ENCODE data around the gene LPP.

The LPP gene

DNA sequence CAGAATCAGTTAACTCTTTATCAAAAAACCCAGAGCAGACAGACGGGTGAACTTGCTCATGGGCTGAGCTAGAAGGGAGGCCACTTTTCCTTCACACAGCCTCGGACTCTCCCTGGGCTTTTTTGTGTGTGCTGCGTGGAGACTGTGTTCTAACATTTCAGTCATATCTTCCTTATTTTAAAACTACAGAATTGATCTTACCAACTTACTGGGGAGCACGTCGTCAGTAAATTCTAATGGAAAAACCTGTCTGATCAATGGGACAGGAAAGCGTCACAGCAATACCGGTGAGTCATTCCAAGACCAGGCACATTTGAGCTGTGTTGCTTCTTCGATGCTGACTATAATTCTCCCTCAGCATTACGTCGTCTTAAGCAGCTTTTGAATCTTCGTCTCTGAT, 145.1 kb downstream of the LPP start:
- WGBS, 2 experiments (ENCODE audit: insufficient coverage in 2 of 2) = 79 to 81% methylated on average over 9 to 10 of the region's 11 CpGs
- H3K9me3 ChIP-seq (ENCODE audit: control insufficient read depth, low read length) = no peaks in the 10 kb centered on the region
- peaks cover 46% of the 10 kb centered on the region for H3K4me1 ChIP-seq (ENCODE audit: control insufficient read depth, insufficient read depth, low read length, poor library complexity, severe bottlenecking)
- H3K27ac ChIP-seq (ENCODE audit: low read depth, low read length, severe bottlenecking) = peak overlapping the region; percentile 83
- no peak overlapping the region for H3K4me3 ChIP-seq (ENCODE audit: extremely low read depth, insufficient read depth, low read length, poor library complexity, severe bottlenecking)
- H3K36me3 ChIP-seq (ENCODE audit: control insufficient read depth, insufficient read depth, low read length) = no peaks in the 10 kb centered on the region

GRCh38 chr3:188299708-188300107, 145.8 kb downstream of the LPP start:
- WGBS, 2 experiments (ENCODE audit: insufficient coverage in 2 of 2) = 100% methylated on average over 2 of the region's 2 CpGs; no CpG with 5 or more reads in 1 of the 2 experiments
- Histone ChIP-seq H3K27ac (ENCODE audit: low read depth, low read length, severe bottlenecking) (peak overlapping the region; percentile 83), H3K9me3 (ENCODE audit: control insufficient read depth, low read length) (no peaks in the 10 kb centered on the region), H3K36me3 (ENCODE audit: control insufficient read depth, insufficient read depth, low read length) (no peaks in the 10 kb centered on the region), H3K4me1 (ENCODE audit: control insufficient read depth, insufficient read depth, low read length, poor library complexity, severe bottlenecking) (peaks cover 40% of the 10 kb centered on the region), H3K4me3 (ENCODE audit: extremely low read depth, insufficient read depth, low read length, poor library complexity, severe bottlenecking) (no peak overlapping the region)

DNA sequence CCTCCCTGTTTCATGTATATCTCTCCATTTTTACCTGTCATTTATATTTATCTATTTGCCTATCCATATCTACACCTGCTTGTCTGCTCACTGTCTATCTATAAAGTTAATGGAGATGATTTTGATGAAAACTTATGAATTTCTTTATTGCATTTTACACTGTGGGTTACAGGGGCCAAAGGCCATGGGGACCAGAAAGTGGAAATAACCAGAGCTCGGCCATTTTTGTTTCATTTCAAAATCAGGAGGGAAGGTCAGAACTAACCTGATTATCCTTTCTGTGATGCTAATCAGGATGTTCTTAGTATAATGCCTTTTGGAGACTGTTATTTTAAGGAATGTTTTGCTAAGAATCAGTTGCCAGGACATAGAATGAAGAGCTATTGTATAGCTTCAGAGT, 147.2 kb downstream of the LPP start:
- H3K36me3 ChIP-seq (ENCODE audit: control insufficient read depth, insufficient read depth, low read length) = peaks cover 11% of the 10 kb centered on the region
- H3K9me3 ChIP-seq (ENCODE audit: control insufficient read depth, low read length) = no peaks in the 10 kb centered on the region
- H3K4me1 ChIP-seq (ENCODE audit: control insufficient read depth, insufficient read depth, low read length, poor library complexity, severe bottlenecking) = peaks cover 28% of the 10 kb centered on the region
- H3K4me3 ChIP-seq (ENCODE audit: extremely low read depth, insufficient read depth, low read length, poor library complexity, severe bottlenecking) = no peak overlapping the region
- H3K27ac ChIP-seq (ENCODE audit: low read depth, low read length, severe bottlenecking) = no peak overlapping the region
- 80 to 82% methylated on average over 1 of the region's 1 CpG for WGBS, 2 experiments (ENCODE audit: insufficient coverage in 2 of 2)

DNA sequence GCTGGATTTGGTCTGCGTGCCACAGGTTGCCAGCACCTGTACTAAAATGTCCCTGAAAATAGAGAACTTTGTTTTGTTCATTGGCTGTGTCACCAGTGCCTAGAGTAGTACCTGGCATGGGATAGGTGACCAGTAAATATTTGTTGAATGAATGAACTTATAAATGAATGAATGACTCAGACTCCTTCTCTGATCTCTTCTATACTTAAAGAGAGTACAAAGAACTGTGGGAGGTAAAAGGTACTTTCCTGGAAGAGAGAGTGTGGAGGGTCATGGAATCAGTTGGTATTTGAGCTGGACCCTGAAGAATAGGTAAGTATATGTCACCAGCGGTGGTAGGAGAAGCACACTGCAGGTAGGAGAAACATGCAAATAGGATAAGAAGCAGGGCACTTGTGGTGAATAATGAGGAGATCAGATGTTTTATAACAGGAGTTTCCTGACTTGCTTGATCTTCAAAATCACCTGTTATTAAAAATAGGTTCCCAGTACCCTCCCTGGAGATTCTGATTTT, 149.4 kb downstream of the LPP start:
- peaks cover 18% of the 10 kb centered on the region for H3K36me3 ChIP-seq (ENCODE audit: control insufficient read depth, insufficient read depth, low read length)
- H3K4me3 ChIP-seq (ENCODE audit: extremely low read depth, insufficient read depth, low read length, poor library complexity, severe bottlenecking) = no peak overlapping the region
- H3K4me1 ChIP-seq (ENCODE audit: control insufficient read depth, insufficient read depth, low read length, poor library complexity, severe bottlenecking) = peaks cover 15% of the 10 kb centered on the region
- H3K9me3 ChIP-seq (ENCODE audit: control insufficient read depth, low read length) = no peaks in the 10 kb centered on the region
- WGBS, 2 experiments (ENCODE audit: insufficient coverage in 2 of 2) = 85 to 92% methylated on average over 1 of the region's 2 CpGs
- no peak overlapping the region for H3K27ac ChIP-seq (ENCODE audit: low read depth, low read length, severe bottlenecking)

GRCh38 chr3:188303823-188304222, 149.9 kb downstream of the LPP start:
- Histone ChIP-seq H3K27ac (ENCODE audit: low read depth, low read length, severe bottlenecking) (no peak overlapping the region), H3K4me3 (ENCODE audit: extremely low read depth, insufficient read depth, low read length, poor library complexity, severe bottlenecking) (no peak overlapping the region), H3K36me3 (ENCODE audit: control insufficient read depth, insufficient read depth, low read length) (peaks cover 18% of the 10 kb centered on the region), H3K9me3 (ENCODE audit: control insufficient read depth, low read length) (no peaks in the 10 kb centered on the region), H3K4me1 (ENCODE audit: control insufficient read depth, insufficient read depth, low read length, poor library complexity, severe bottlenecking) (peaks cover 10% of the 10 kb centered on the region)
- WGBS, 2 experiments (ENCODE audit: insufficient coverage in 2 of 2) = 100% methylated on average over 1 of the region's 3 CpGs; no CpG with 5 or more reads in 1 of the 2 experiments

DNA sequence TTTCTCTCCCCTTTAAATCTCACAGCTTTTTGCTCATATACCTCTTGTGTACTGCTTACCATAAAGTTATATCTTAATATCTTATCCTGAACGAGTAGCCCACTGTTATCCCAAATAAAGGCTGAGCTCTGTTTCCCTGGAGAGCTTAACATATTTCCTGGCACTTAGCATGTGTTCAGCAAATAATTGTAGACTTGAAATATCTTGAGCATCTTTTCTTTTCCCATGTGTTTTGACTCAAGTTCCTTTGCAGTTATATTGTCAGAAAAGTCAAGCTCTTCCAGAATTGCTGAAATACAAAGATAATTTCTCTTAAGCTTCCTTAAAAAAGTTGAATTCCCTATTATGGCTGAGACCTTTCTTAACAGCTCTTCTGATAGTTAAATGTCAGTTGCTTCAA, 150.5 kb downstream of the LPP start:
- peaks cover 3% of the 10 kb centered on the region for H3K4me1 ChIP-seq (ENCODE audit: control insufficient read depth, insufficient read depth, low read length, poor library complexity, severe bottlenecking)
- WGBS, 2 experiments (ENCODE audit: insufficient coverage in 2 of 2) = no CpG with 5 or more reads among the region's 1 CpG

DNA sequence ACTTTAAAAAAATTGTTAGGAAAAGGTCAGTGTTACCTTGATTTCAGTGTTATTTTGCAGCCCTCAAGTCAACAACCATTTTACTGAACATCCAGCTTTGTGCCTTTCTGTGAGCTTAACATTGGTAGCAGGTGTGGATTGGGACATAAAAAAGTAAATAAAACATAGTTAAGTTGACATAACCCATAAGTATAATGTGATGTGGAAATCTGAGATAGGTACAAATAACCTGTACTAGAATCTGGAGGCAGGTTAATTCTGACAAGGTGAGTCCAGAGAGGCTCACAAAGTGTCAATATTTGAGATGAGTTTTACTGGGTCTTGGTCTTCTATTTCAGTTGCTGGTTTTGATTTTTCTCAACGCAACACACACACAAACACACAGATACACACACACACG, 151.3 kb downstream of the LPP start:
- no peaks in the 10 kb centered on the region for H3K4me1 ChIP-seq (ENCODE audit: control insufficient read depth, insufficient read depth, low read length, poor library complexity, severe bottlenecking)
- no peak overlapping the region for H3K27ac ChIP-seq (ENCODE audit: low read depth, low read length, severe bottlenecking)
- WGBS, 2 experiments (ENCODE audit: insufficient coverage in 2 of 2) = no CpG with 5 or more reads among the region's 2 CpGs
- H3K4me3 ChIP-seq (ENCODE audit: extremely low read depth, insufficient read depth, low read length, poor library complexity, severe bottlenecking) = no peak overlapping the region
- H3K9me3 ChIP-seq (ENCODE audit: control insufficient read depth, low read length) = no peaks in the 10 kb centered on the region
- H3K36me3 ChIP-seq (ENCODE audit: control insufficient read depth, insufficient read depth, low read length) = peaks cover 18% of the 10 kb centered on the region

More for the DNA sequence above, 150.5 kb downstream of the LPP start:
- Histone ChIP-seq H3K27ac (ENCODE audit: low read depth, low read length, severe bottlenecking) (no peak overlapping the region), H3K36me3 (ENCODE audit: control insufficient read depth, insufficient read depth, low read length) (peaks cover 18% of the 10 kb centered on the region), H3K4me3 (ENCODE audit: extremely low read depth, insufficient read depth, low read length, poor library complexity, severe bottlenecking) (no peak overlapping the region), H3K9me3 (ENCODE audit: control insufficient read depth, low read length) (no peaks in the 10 kb centered on the region)

GRCh38 chr3:188306435-188307005, 152.6 kb downstream of the LPP start:
- H3K9me3 ChIP-seq (ENCODE audit: control insufficient read depth, low read length) = no peaks in the 10 kb centered on the region
- no peak overlapping the region for H3K4me3 ChIP-seq (ENCODE audit: extremely low read depth, insufficient read depth, low read length, poor library complexity, severe bottlenecking)
- no peak overlapping the region for H3K27ac ChIP-seq (ENCODE audit: low read depth, low read length, severe bottlenecking)
- H3K36me3 ChIP-seq (ENCODE audit: control insufficient read depth, insufficient read depth, low read length) = peaks cover 18% of the 10 kb centered on the region
- WGBS, 2 experiments (ENCODE audit: insufficient coverage in 2 of 2) = 93 to 97% methylated on average over 3 to 5 of the region's 8 CpGs
- no peaks in the 10 kb centered on the region for H3K4me1 ChIP-seq (ENCODE audit: control insufficient read depth, insufficient read depth, low read length, poor library complexity, severe bottlenecking)

DNA sequence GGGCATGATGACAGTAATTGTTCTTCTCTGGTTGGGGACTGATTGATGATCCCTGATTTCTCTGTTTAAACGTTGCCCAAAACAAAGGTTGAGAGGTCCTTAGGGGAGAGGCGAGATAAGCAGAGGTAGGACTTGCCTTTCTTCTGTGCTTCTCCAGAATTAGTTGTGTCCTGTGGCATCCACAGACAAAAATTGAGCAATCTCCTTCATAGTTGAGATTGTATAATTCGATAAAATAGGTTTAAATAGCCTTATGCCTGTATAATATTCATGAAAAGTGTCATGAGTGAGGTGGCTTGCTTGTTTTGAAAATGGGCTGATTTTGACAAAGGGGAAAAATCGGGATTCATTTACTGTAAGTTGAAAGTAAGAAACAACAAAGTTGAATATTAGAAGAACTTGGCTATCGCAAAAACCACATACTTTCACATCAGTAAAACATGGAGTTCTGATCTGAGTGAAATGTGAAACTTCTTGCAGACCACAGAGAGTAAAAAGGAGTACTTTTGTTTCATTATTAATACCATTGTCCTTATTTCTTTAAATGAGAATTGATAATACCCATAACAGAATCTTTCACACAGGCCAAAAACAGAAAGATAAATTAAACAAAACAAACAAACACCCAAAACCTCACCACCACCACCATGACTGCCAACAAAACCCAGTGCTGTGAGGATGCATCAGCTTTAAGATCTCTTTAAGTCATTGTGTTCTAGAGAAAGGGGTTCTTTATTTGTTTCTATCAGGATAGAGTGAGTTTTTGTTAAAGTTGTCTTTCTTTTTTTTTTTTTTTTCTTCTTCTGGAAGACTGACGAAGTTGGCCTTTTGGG, 155.7 kb downstream of the LPP start:
- 78 to 83% methylated on average over 3 to 4 of the region's 6 CpGs for WGBS, 2 experiments (ENCODE audit: insufficient coverage in 2 of 2)
- H3K9me3 ChIP-seq (ENCODE audit: control insufficient read depth, low read length) = no peaks in the 10 kb centered on the region
- no peak overlapping the region for H3K27ac ChIP-seq (ENCODE audit: low read depth, low read length, severe bottlenecking)
- H3K36me3 ChIP-seq (ENCODE audit: control insufficient read depth, insufficient read depth, low read length) = peaks cover 21% of the 10 kb centered on the region
- H3K4me1 ChIP-seq (ENCODE audit: control insufficient read depth, insufficient read depth, low read length, poor library complexity, severe bottlenecking) = no peaks in the 10 kb centered on the region
- H3K4me3 ChIP-seq (ENCODE audit: extremely low read depth, insufficient read depth, low read length, poor library complexity, severe bottlenecking) = no peak overlapping the region

DNA sequence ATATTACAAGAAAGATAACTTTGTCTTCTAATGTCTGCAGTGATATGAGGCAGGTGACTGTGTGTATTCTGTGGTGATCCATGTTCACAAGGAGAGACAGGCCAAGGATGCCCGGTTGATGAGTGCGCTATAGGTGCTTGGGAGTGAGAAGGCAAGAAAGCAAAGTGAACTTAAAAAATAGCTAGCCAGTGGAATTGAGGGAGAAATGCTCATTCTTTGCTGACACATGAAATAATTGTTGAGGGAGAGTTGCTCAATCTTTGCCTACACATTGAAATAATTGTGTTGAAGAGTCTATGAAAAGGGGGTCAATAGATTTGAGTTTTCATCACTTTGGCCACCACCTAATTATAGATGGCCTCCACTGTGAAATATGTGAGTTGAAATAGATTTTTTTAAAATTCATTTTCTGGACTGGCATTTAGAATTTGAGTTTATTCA, 156.3 kb downstream of the LPP start:
- no peak overlapping the region for H3K27ac ChIP-seq (ENCODE audit: low read depth, low read length, severe bottlenecking)
- H3K4me1 ChIP-seq (ENCODE audit: control insufficient read depth, insufficient read depth, low read length, poor library complexity, severe bottlenecking) = no peaks in the 10 kb centered on the region
- WGBS, 2 experiments (ENCODE audit: insufficient coverage in 2 of 2) = 87% methylated on average over 2 of the region's 2 CpGs
- H3K9me3 ChIP-seq (ENCODE audit: control insufficient read depth, low read length) = no peaks in the 10 kb centered on the region
- peaks cover 18% of the 10 kb centered on the region for H3K36me3 ChIP-seq (ENCODE audit: control insufficient read depth, insufficient read depth, low read length)
- H3K4me3 ChIP-seq (ENCODE audit: extremely low read depth, insufficient read depth, low read length, poor library complexity, severe bottlenecking) = no peak overlapping the region

DNA sequence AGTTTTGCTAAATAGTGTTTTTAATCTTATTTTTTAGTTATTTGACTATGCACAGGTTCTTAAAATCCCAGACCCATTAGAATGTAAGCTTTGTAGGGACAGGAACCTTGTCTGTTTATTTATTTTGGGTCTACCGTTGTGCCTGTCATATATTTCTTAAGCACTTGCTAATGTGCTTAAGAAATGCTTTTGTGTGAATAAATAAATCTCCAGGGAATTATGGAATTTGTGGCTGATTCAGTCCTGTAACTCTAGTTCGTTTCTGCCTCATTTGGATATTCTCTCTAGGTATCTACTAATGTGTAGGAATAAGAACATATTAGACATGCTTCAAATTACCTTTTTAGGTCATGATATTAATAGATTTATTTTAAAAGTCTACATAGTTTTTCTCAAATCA, 161.6 kb downstream of the LPP start:
- Histone ChIP-seq H3K36me3 (ENCODE audit: control insufficient read depth, insufficient read depth, low read length) (peaks cover 3% of the 10 kb centered on the region), H3K4me1 (ENCODE audit: control insufficient read depth, insufficient read depth, low read length, poor library complexity, severe bottlenecking) (peaks cover 3% of the 10 kb centered on the region), H3K9me3 (ENCODE audit: control insufficient read depth, low read length) (no peaks in the 10 kb centered on the region), H3K27ac (ENCODE audit: low read depth, low read length, severe bottlenecking) (no peak overlapping the region), H3K4me3 (ENCODE audit: extremely low read depth, insufficient read depth, low read length, poor library complexity, severe bottlenecking) (no peak overlapping the region)
- 100% methylated on average over 1 of the region's 2 CpGs for WGBS, 2 experiments (ENCODE audit: insufficient coverage in 2 of 2)

Measured in mesodermal cell (in vitro differentiated cells).